GM23338 (cell line): ENCODE data around the gene HNF1A. TPM values are rescaled to one million over a fixed set of nuclear protein-coding genes. Genes with fewer than 3 reads are reported as not detected.

ENCODE experiments used
- ATAC-seq: fragments of 200-7000 bp; cut with Tn5 transposase; 3 replicates; pipeline ENCODE4 v1.9.1; 2020
- DNase-seq: peaks from one replicate; pipeline ENCODE4 v3.0.0-alpha.2; 2015; ENCODE audit warnings: low spot score
- H2AFZ ChIP-seq: fragments of 200-600 bp; sonication (generic); 2 replicates; pipeline ENCODE4 v1.8.0; 2016; ENCODE audit warnings: antibody characterized with exemption, mild to moderate bottlenecking, moderate library complexity
- H3F3A ChIP-seq: fragments of 200-600 bp; sonication (generic); replicated peaks from 2 replicates; pipeline ENCODE4 v1.8.0; 2017; ENCODE audit warnings: antibody characterized with exemption, mixed run types, low read depth
- H3K27ac ChIP-seq: fragments of 200-600 bp; sonication (generic); 2 replicates; pipeline ENCODE4 v1.6.1; 2016; ENCODE audit warnings: low read depth
- H3K27me3 ChIP-seq: fragments of 200-600 bp; sonication (generic); 2 replicates; pipeline ENCODE4 v1.8.0; 2016; ENCODE audit warnings: mild to moderate bottlenecking, mixed run types, moderate library complexity; ENCODE audit not compliant: insufficient read depth
- H3K36me3 ChIP-seq: fragments of 200-600 bp; sonication (generic); 2 replicates; pipeline ENCODE4 v1.8.0; 2016; ENCODE audit warnings: mild to moderate bottlenecking; ENCODE audit not compliant: insufficient read depth
- H3K4me1 ChIP-seq: fragments of 200-600 bp; sonication (generic); 2 replicates; pipeline ENCODE4 v1.8.0; 2016; ENCODE audit warnings: mild to moderate bottlenecking, moderate library complexity; ENCODE audit not compliant: insufficient read depth
- H3K4me2 ChIP-seq: fragments of 200-600 bp; sonication (generic); 2 replicates; pipeline ENCODE4 v1.7.1; 2017; ENCODE audit warnings: mixed run types
- H3K4me3 ChIP-seq: fragments of 200-600 bp; sonication (generic); 2 replicates; pipeline ENCODE4 v1.6.1; 2016; ENCODE audit warnings: mixed run types
- H3K79me2 ChIP-seq: fragments of 200-600 bp; sonication (generic); replicated peaks from 2 replicates; pipeline ENCODE4 v1.8.0; 2017; ENCODE audit warnings: mild to moderate bottlenecking; ENCODE audit not compliant: insufficient read depth
- H3K9me2 ChIP-seq: fragments of 200-600 bp; sonication (generic); 2 replicates; pipeline ENCODE4 v1.8.0; 2017; ENCODE audit not compliant: insufficient read depth
- H4K20me1 ChIP-seq: fragments of 200-600 bp; sonication (generic); replicated peaks from 2 replicates; pipeline ENCODE4 v1.8.0; 2017; ENCODE audit warnings: mild to moderate bottlenecking; ENCODE audit not compliant: insufficient read depth
- H3K27ac Mint-ChIP-seq: 2 replicates; pipeline ENCODE4 v1.8.0; 2020; ENCODE audit warnings: inconsistent platforms, mild to moderate bottlenecking, moderate library complexity, mixed read lengths
- H3K27me3 Mint-ChIP-seq: 3 replicates; pipeline ENCODE4 v1.8.0; 2022; ENCODE audit warnings: low read depth, mild to moderate bottlenecking, moderate library complexity, mixed read lengths, inconsistent platforms; ENCODE audit not compliant: insufficient read depth, poor library complexity
- H3K36me3 Mint-ChIP-seq: 3 replicates; pipeline ENCODE4 v1.8.0; 2021; ENCODE audit warnings: low read depth, mild to moderate bottlenecking, inconsistent platforms, moderate library complexity, mixed read lengths
- H3K4me1 Mint-ChIP-seq: 3 replicates; pipeline ENCODE4 v1.8.0; 2020; ENCODE audit warnings: mild to moderate bottlenecking, inconsistent platforms, mixed read lengths
- H3K4me3 Mint-ChIP-seq: 3 replicates; pipeline ENCODE4 v1.8.0; 2021; ENCODE audit warnings: moderate library complexity, mild to moderate bottlenecking, inconsistent platforms, mixed read lengths
- H3K9me3 Mint-ChIP-seq: 3 replicates; pipeline ENCODE4 v1.8.0; 2020; ENCODE audit warnings: moderate library complexity, mild to moderate bottlenecking, inconsistent platforms, mixed read lengths
- CREB1 ChIP-seq: fragments of 250-450 bp; sonication (Bioruptor Pico); IDR thresholded peaks from 2 replicates; pipeline ENCODE4 v1.5.0; 2020; ENCODE audit warnings: low read depth, mild to moderate bottlenecking, moderate library complexity
- ETS1 ChIP-seq: IDR thresholded peaks from 2 replicates; pipeline ENCODE4 v1.6.1; 2016; ENCODE audit warnings: antibody characterized with exemption
- EZH2phosphoT487 ChIP-seq: fragments of 200-600 bp; sonication (generic); IDR thresholded peaks from one replicate; pipeline ENCODE4 v1.8.1; 2018; ENCODE audit warnings: antibody characterized with exemption; ENCODE audit not compliant: unreplicated experiment
- JUNB ChIP-seq: IDR thresholded peaks from one replicate; pipeline ENCODE4 v1.6.1; 2016; ENCODE audit warnings: antibody characterized with exemption; ENCODE audit not compliant: unreplicated experiment
- POLR2AphosphoS5 ChIP-seq: IDR thresholded peaks from 2 replicates; pipeline ENCODE4 v1.6.1; 2016; ENCODE audit warnings: antibody characterized with exemption, low read depth
- REST ChIP-seq: IDR thresholded peaks from one replicate; pipeline ENCODE4 v1.6.1; 2018; ENCODE audit warnings: antibody characterized with exemption; ENCODE audit not compliant: unreplicated experiment
- STAT1 ChIP-seq: IDR thresholded peaks from one replicate; pipeline ENCODE4 v1.6.1; 2016; ENCODE audit warnings: antibody characterized with exemption; ENCODE audit not compliant: unreplicated experiment
- ZNF462 ChIP-seq: fragments of 250-450 bp; sonication (Bioruptor Pico); IDR thresholded peaks from 2 replicates; pipeline ENCODE4 v1.5.0; 2020; ENCODE audit warnings: mild to moderate bottlenecking, moderate library complexity
- polyA plus RNA-seq: library from polyadenylated mRNA; unstranded; fragments of >200 nt; fragmentation: Nextera tagmentation; extraction: Ambion mirVana; gene quantifications from 2 replicates; pipeline ENCODE4 v1.2.1, GENCODE V29; 2016
- total RNA-seq: library from RNA; depleted of rRNA; stranded (reverse); fragments of >200 nt; shearing (Covaris generic); gene quantifications from 2 replicates; pipeline ENCODE4 v1.2.3, GENCODE V29; 2014
- TF ChIP-seq, protein P1 (sequence below), 2 experiments: fragments of 200-600 bp in 1 of 2; sonication (generic) in 1 of 2; conservative IDR thresholded peaks; 2 replicates each; pipeline versions ENCODE4 v1.5.1 to v1.6.1; 2016 to 2017; ENCODE audit warnings: antibody characterized with exemption in 2 of 2, low read depth in 2 of 2, mild to moderate bottlenecking in 2 of 2, moderate library complexity in 1 of 2

Gene HNF1A
- total and polyA plus RNA-seq, 2 experiments from 2014 or later: 0.11 TPM; not detected in 1

DNA sequence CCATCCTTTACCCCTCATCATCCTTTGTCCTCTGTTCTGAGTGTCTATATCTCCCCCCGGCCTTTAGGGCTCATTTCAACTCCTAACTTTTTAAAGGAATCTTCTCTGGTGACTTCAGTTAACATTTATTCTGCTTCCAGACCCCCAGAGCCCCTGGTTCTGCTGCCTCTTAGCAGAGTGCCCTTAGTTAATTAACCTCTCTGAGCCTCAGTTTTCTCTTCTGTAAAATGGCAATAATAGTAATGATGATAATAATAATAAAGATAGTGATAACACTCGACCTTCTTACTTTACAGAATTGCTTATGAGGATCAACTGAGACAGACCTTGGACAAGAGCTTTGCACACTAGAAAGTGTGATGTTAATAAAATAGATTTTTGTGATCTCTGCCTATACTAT lies 44.4 kb downstream of the HNF1A start:
- H3K36me3 Mint-ChIP-seq: no peaks in the 10 kb centered on the region
- Histone ChIP-seq H2AFZ (no peak overlapping the region), H3K4me2 (no peak overlapping the region), H3K79me2 (no peaks in the 10 kb centered on the region), H3K4me1 (no peaks in the 10 kb centered on the region), H3K27me3 (no peaks in the 10 kb centered on the region), H3K36me3 (no peaks in the 10 kb centered on the region), H3F3A (no peaks in the 10 kb centered on the region), H3K9me2 (no peaks in the 10 kb centered on the region; the same call in 1 of the 2 replicates), H3K4me3 (no peak overlapping the region), H4K20me1 (no peaks in the 10 kb centered on the region), H3K27ac (no peak overlapping the region)
- H3K27me3 Mint-ChIP-seq: peaks cover 12% of the 10 kb centered on the region
- no peak overlapping the region for H3K27ac Mint-ChIP-seq
- no peaks in the 10 kb centered on the region for H3K4me1 Mint-ChIP-seq
- TF ChIP-seq EZH2phosphoT487 (no peak), JUNB (no peak), ZNF462 (CRISPR knock-in tag) (no peak), REST (no peak), POLR2AphosphoS5 (no peak), STAT1 (no peak), CREB1 (CRISPR knock-in tag) (no peak), ETS1 (no peak)
- TF ChIP-seq, protein P1, sequence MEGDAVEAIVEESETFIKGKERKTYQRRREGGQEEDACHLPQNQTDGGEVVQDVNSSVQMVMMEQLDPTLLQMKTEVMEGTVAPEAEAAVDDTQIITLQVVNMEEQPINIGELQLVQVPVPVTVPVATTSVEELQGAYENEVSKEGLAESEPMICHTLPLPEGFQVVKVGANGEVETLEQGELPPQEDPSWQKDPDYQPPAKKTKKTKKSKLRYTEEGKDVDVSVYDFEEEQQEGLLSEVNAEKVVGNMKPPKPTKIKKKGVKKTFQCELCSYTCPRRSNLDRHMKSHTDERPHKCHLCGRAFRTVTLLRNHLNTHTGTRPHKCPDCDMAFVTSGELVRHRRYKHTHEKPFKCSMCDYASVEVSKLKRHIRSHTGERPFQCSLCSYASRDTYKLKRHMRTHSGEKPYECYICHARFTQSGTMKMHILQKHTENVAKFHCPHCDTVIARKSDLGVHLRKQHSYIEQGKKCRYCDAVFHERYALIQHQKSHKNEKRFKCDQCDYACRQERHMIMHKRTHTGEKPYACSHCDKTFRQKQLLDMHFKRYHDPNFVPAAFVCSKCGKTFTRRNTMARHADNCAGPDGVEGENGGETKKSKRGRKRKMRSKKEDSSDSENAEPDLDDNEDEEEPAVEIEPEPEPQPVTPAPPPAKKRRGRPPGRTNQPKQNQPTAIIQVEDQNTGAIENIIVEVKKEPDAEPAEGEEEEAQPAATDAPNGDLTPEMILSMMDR (conservative IDR thresholded peaks at IDR 0.05; ENCODE audit: low read depth in 2 of 2): no peak
- no peak overlapping the region for H3K4me3 Mint-ChIP-seq
- no peak for DNase-seq
- H3K9me3 Mint-ChIP-seq: no peaks in the 10 kb centered on the region
- no peak for ATAC-seq
